PC-3 (cell line): ENCODE results near the gene POGLUT3. TPM values are rescaled to one million over a fixed set of nuclear protein-coding genes. Genes with fewer than 3 reads are reported as not detected.

Experiments used
- ATAC-seq: fragments of 200-7000 bp; cut with Tn5 transposase; 2 replicates; pipeline ENCODE4 v1.9.1; 2020; ENCODE audit warnings: mild to moderate bottlenecking, moderate library complexity
- BruUV-seq: library from RNA; stranded (reverse); fragments of 400-500 nt; replicated peaks from 2 replicates; lab custom pipeline; 2021; lab: Mats Ljungman, UMichigan
- CTCF ChIA-PET: fragments of 300-600 bp; sonication (Branson Sonifier 250); formaldehyde crosslinking; loops from one replicate; lab custom pipeline; 2022; ENCODE audit warnings: antibody characterized with exemption; lab: Charles Lee
- POLR2A ChIA-PET: fragments of 300-600 bp; sonication (Branson Sonifier 250); formaldehyde crosslinking; loops from one replicate; lab custom pipeline; 2022; ENCODE audit warnings: antibody characterized with exemption; ENCODE audit not compliant: unreplicated experiment; lab: Charles Lee
- DNase-seq: peaks from one replicate; pipeline ENCODE4 v3.0.0-alpha.2; 2015
- H2AFZ ChIP-seq: fragments of 300-600 bp; sonication (generic); 2 replicates; pipeline ENCODE4 v1.6.0; 2016; ENCODE audit warnings: antibody characterized with exemption, low read length
- H3F3A ChIP-seq: fragments of 300-600 bp; sonication (generic); one replicate; pipeline ENCODE4 v1.6.0; 2017; ENCODE audit warnings: antibody characterized with exemption, low read length, control low read depth, mild to moderate bottlenecking; ENCODE audit not compliant: unreplicated experiment
- H3K27ac ChIP-seq: fragments of 300-600 bp; sonication (generic); 2 replicates; pipeline ENCODE4 v1.5.1; 2016; ENCODE audit warnings: mild to moderate bottlenecking, low read length
- H3K27me3 ChIP-seq: fragments of 300-600 bp; sonication (generic); 2 replicates; pipeline ENCODE4 v1.6.1; 2016; ENCODE audit warnings: low read length, mixed read lengths
- H3K36me3 ChIP-seq: fragments of 300-600 bp; sonication (generic); 2 replicates; pipeline ENCODE4 v1.6.1; 2016; ENCODE audit warnings: low read depth, mixed run types, low read length, mixed read lengths
- H3K4me1 ChIP-seq: fragments of 300-600 bp; sonication (generic); 2 replicates; pipeline ENCODE4 v1.5.1; 2016; ENCODE audit warnings: low read length; ENCODE audit not compliant: insufficient read depth
- H3K4me2 ChIP-seq: fragments of 300-600 bp; sonication (generic); 2 replicates; pipeline ENCODE4 v1.6.0; 2016; ENCODE audit warnings: low read length
- H3K4me3 ChIP-seq: fragments of 300-600 bp; sonication (generic); 2 replicates; pipeline ENCODE4 v1.5.1; 2016; ENCODE audit warnings: mild to moderate bottlenecking, low read length, mixed read lengths
- H3K79me2 ChIP-seq: fragments of 300-600 bp; sonication (generic); 2 replicates; pipeline ENCODE4 v1.6.1; 2017; ENCODE audit warnings: low read length, mixed read lengths
- H3K9ac ChIP-seq: fragments of 300-600 bp; sonication (generic); 2 replicates; pipeline ENCODE4 v1.6.0; 2016; ENCODE audit warnings: mild to moderate bottlenecking, low read length
- H3K9me2 ChIP-seq: fragments of 300-600 bp; sonication (generic); replicated peaks from 2 replicates; pipeline ENCODE4 v1.6.1; 2016; ENCODE audit warnings: mixed run types, low read length, mixed read lengths
- H3K9me3 ChIP-seq: fragments of 300-600 bp; sonication (generic); 2 replicates; pipeline ENCODE4 v1.6.1; 2016; ENCODE audit warnings: low read length, mixed read lengths
- H4K20me1 ChIP-seq: fragments of 300-600 bp; sonication (generic); 2 replicates; pipeline ENCODE4 v1.6.1; 2016; ENCODE audit warnings: low read length, mixed read lengths
- CTCF ChIP-seq: fragments of 300-600 bp; sonication (generic); conservative IDR thresholded peaks from 2 replicates; pipeline ENCODE4 v1.5.1; 2017; ENCODE audit warnings: antibody characterized with exemption, low read depth, mild to moderate bottlenecking, low read length
- EZH2 ChIP-seq: fragments of 300-600 bp; sonication (generic); IDR thresholded peaks from one replicate; pipeline ENCODE4 v1.6.1; 2017; ENCODE audit warnings: antibody characterized with exemption, mild to moderate bottlenecking, low read length; ENCODE audit not compliant: unreplicated experiment
- EZH2phosphoT487 ChIP-seq: fragments of 300-600 bp; sonication (generic); IDR thresholded peaks from 2 replicates; pipeline ENCODE4 v1.6.1; 2018; ENCODE audit warnings: mild to moderate bottlenecking, antibody characterized with exemption, low read length, borderline replicate concordance
- intact Hi-C: fragments of 100-400 bp; cut with micrococcal nuclease; formaldehyde crosslinking; loops from 2 replicates; pipeline ENCODE4 v1.9.0; 2023
- total RNA-seq: library from RNA; depleted of rRNA; stranded (reverse); fragments of >200 nt; gene quantifications from 2 replicates; pipeline ENCODE4 v1.2.3, GENCODE V29; 2014

The POGLUT3 gene
- total RNA-seq, 1 experiment from 2014 or later: 36.2 TPM

GRCh38 chr11:108483163-108483562, 15.0 kb downstream of the POGLUT3 start:
- Histone ChIP-seq H3K4me2 (no peak overlapping the region), H4K20me1 (no peaks in the 10 kb centered on the region), H3K27ac (no peak overlapping the region), H3K9me2 (no peaks in the 10 kb centered on the region), H3K9ac (no peak overlapping the region), H3K4me3 (no peak overlapping the region), H3K79me2 (no peaks in the 10 kb centered on the region), H3K36me3 (peaks cover 8% of the 10 kb centered on the region; the same call in 1 of the 2 replicates), H3K9me3 (no peaks in the 10 kb centered on the region), H3F3A (no peaks in the 10 kb centered on the region), H3K4me1 (no peaks in the 10 kb centered on the region), H3K27me3 (no peaks in the 10 kb centered on the region), H2AFZ (no peak overlapping the region)
- ChIA-PET POLR2A (no interaction called here), CTCF (no interaction called here)
- intact Hi-C loops: no loop called here
- peak; percentile 90 for ATAC-seq
- BruUV-seq: no TSS peak
- DNase-seq: peak; percentile 58
- TF ChIP-seq EZH2 (no peak), CTCF (no peak), EZH2phosphoT487 (no peak)

GRCh38 chr11:108474664-108475463, 23.3 kb downstream of the POGLUT3 start:
- H3K4me2 ChIP-seq: no peak overlapping the region
- H3K27me3 ChIP-seq: no peaks in the 10 kb centered on the region
- no peaks in the 10 kb centered on the region for H3K79me2 ChIP-seq
- POLR2A ChIA-PET: no interaction called here
- no peak overlapping the region for H3K9ac ChIP-seq
- no peak overlapping the region for H3K4me3 ChIP-seq
- peaks cover 8% of the 10 kb centered on the region; the same call in 1 of the 2 replicates for H3K36me3 ChIP-seq
- H4K20me1 ChIP-seq: no peaks in the 10 kb centered on the region
- no peak for DNase-seq
- no peak overlapping the region for H2AFZ ChIP-seq
- no TSS peak for BruUV-seq
- CTCF ChIA-PET: no interaction called here
- intact Hi-C loops: no loop called here
- ATAC-seq: no peak
- H3K9me3 ChIP-seq: no peaks in the 10 kb centered on the region
- H3F3A ChIP-seq: no peaks in the 10 kb centered on the region
- no peaks in the 10 kb centered on the region for H3K4me1 ChIP-seq
- H3K9me2 ChIP-seq: no peaks in the 10 kb centered on the region
- no peak overlapping the region for H3K27ac ChIP-seq
- TF ChIP-seq CTCF (no peak), EZH2 (no peak), EZH2phosphoT487 (no peak)

GRCh38 chr11:108472681-108473080, 25.5 kb downstream of the POGLUT3 start:
- Histone ChIP-seq H3K4me3 (no peak overlapping the region), H3K36me3 (peaks cover 6% of the 10 kb centered on the region; the same call in 1 of the 2 replicates), H3K9me3 (no peaks in the 10 kb centered on the region), H3F3A (peaks cover 4% of the 10 kb centered on the region), H2AFZ (no peak overlapping the region), H3K4me1 (no peaks in the 10 kb centered on the region; the same call in 1 of the 2 replicates), H3K27me3 (no peaks in the 10 kb centered on the region), H3K79me2 (no peaks in the 10 kb centered on the region), H3K9me2 (no peaks in the 10 kb centered on the region), H3K4me2 (no peak overlapping the region), H3K27ac (no peak overlapping the region), H4K20me1 (no peaks in the 10 kb centered on the region), H3K9ac (no peak overlapping the region)
- ChIA-PET CTCF (no interaction called here), POLR2A (no interaction called here)
- intact Hi-C loops: no loop called here
- no peak for DNase-seq
- no peak for ATAC-seq
- TF ChIP-seq EZH2phosphoT487 (no peak), EZH2 (no peak), CTCF (no peak)
- BruUV-seq: no TSS peak
